Measurements from ENCODE around the gene SLC25A40.
A peak's percentile ranks its signal among the peaks of the same experiment; 100 is the strongest.
"Not testable (repeated sequence)": the region's sequence is repeated elsewhere in the genome, so short reads cannot be mapped to it uniquely, and the experiment has no call there.

Gene SLC25A40

GRCh38 chr7:87833130-87833529 is 43.0 kb downstream of the SLC25A40 start:
- no peak overlapping the region for H3K4me3 ChIP-seq (replicated peaks in 1 of 2; ENCODE audit: low read depth in 2 of 2, low read length in 2 of 2)
- TF ChIP-seq, protein P1, sequence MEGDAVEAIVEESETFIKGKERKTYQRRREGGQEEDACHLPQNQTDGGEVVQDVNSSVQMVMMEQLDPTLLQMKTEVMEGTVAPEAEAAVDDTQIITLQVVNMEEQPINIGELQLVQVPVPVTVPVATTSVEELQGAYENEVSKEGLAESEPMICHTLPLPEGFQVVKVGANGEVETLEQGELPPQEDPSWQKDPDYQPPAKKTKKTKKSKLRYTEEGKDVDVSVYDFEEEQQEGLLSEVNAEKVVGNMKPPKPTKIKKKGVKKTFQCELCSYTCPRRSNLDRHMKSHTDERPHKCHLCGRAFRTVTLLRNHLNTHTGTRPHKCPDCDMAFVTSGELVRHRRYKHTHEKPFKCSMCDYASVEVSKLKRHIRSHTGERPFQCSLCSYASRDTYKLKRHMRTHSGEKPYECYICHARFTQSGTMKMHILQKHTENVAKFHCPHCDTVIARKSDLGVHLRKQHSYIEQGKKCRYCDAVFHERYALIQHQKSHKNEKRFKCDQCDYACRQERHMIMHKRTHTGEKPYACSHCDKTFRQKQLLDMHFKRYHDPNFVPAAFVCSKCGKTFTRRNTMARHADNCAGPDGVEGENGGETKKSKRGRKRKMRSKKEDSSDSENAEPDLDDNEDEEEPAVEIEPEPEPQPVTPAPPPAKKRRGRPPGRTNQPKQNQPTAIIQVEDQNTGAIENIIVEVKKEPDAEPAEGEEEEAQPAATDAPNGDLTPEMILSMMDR (IDR thresholded peaks at IDR 0.05; ENCODE audit: low read depth, low read length), result no peak
- DNase-seq (ENCODE audit: low read depth in 2 of 2), result no peak

DNA sequence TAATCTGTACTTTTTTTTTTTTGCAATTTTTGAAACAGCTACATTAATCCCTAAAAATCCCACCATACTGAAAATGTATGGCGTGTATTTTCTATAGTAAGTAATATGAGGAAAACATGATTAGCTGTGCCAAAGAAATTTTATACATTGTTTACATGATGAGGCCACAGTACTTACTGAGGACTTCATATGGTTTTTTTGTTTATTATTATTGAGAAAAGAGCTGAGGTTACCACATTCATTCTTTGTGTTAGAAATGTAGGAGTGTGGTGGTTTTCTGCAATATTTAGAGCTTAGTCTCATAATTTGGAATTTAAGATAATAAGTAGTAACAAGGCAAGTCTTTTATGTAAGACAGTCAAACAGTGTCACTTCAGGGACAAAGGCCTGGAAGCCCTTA is 45.1 kb downstream of the SLC25A40 start:
- H3K4me3 ChIP-seq (replicated peaks in 1 of 2; ENCODE audit: low read depth in 2 of 2, low read length in 2 of 2), result no peak overlapping the region
- TF ChIP-seq, protein P1 (IDR thresholded peaks at IDR 0.05; ENCODE audit: low read depth, low read length), result no peak
- DNase-seq (ENCODE audit: low read depth in 2 of 2), result no peak

DNA sequence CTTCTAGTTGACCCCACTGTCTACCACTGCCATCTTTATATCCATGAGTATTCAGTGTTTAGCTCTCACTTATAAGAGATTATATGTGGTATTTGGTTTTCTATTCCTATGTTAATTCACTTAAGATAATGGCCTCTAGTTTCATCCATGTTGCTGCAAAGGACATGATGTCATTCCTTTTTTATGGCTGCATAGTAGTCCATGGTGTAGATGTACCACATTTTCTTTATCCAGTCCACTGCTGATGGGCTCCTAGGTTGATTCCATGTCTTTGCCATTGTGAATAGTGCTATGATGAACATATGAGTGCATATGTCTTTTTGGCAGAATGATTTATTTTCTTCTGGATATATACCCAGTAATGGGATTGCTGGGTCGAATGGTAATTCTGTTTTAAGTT is 47.8 kb downstream of the SLC25A40 start:
- H3K4me3 ChIP-seq (replicated peaks in 1 of 2; ENCODE audit: low read depth in 2 of 2, low read length in 2 of 2), result not testable (repeated sequence)

DNA sequence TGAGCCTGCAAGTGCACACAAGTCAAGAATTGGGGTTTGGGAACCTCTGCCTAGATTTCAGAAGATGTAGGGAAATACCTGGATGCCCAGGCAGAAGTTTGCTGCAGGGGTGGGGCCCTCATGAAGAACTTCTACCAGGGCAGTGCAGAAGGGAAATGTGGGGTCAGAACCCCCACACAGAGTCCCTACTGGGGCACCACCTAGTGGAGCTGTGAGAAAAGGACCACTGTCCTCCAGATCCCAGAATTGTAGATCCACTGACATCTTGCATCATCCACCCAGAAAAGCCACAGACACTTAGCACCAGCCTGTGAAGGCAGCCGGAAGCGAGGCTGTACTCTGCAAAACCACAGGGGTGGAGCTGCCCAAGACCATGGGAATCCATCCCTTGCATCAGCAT is 50.8 kb downstream of the SLC25A40 start:
- not testable (repeated sequence) for H3K4me3 ChIP-seq (replicated peaks in 1 of 2; ENCODE audit: low read depth in 2 of 2, low read length in 2 of 2); DNase-seq (ENCODE audit: low read depth in 2 of 2)

More for the DNA sequence above, 47.8 kb downstream of the SLC25A40 start:
- not testable (repeated sequence) for DNase-seq (ENCODE audit: low read depth in 2 of 2)

GRCh38 chr7:87822056-87822455 is 54.1 kb downstream of the SLC25A40 start:
- not testable (repeated sequence) for DNase-seq (ENCODE audit: low read depth in 2 of 2); H3K4me3 ChIP-seq (replicated peaks in 1 of 2; ENCODE audit: low read depth in 2 of 2, low read length in 2 of 2)

DNA sequence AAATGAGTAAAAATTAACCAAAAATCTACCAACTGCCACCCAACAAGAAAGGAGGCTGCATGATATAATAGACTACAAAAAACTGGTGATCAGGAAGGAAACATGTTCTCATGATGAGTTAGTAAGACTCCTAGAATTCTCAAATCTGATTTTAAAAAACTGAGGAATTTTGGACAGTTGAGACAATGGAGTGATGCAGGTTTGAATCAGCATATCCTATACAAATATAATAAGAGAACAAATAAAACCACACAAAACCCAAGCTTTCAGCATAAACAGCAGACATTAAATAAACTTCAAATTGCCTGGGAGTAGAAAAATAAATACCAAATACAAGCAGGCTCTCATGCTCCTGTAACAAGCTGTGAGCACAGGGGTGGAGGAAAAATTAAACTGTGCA is 57.8 kb downstream of the SLC25A40 start:
- no peak overlapping the region for H3K4me3 ChIP-seq (replicated peaks in 1 of 2; ENCODE audit: low read depth in 2 of 2, low read length in 2 of 2)
- TF ChIP-seq, protein P1 (IDR thresholded peaks at IDR 0.05; ENCODE audit: low read depth, low read length), result no peak
- DNase-seq (ENCODE audit: low read depth in 2 of 2), result peak in 1 of 2 donors; percentile 59

GRCh38 chr7:87816389-87816788 is 59.8 kb downstream of the SLC25A40 start:
- no peak overlapping the region for H3K4me3 ChIP-seq (replicated peaks in 1 of 2; ENCODE audit: low read depth in 2 of 2, low read length in 2 of 2)
- DNase-seq (ENCODE audit: low read depth in 2 of 2), result no peak
- TF ChIP-seq, protein P1 (IDR thresholded peaks at IDR 0.05; ENCODE audit: low read depth, low read length), result no peak

- no peak for DNase-seq (ENCODE audit: low read depth in 2 of 2)
- H3K4me3 ChIP-seq (replicated peaks in 1 of 2; ENCODE audit: low read depth in 2 of 2, low read length in 2 of 2), result no peak overlapping the region
These were observed 65.4 kb downstream of the SLC25A40 start for GRCh38 chr7:87810726-87811125.

More at GRCh38 chr7:87810726-87811125, 65.4 kb downstream of the SLC25A40 start:
- TF ChIP-seq, protein P1 (IDR thresholded peaks at IDR 0.05; ENCODE audit: low read depth, low read length), result no peak

Data from cardiac fibroblast (primary cell).